CD14-positive monocyte (primary cell): ENCODE results near the gene TSPAN12. TPM values are rescaled to one million over a fixed set of nuclear protein-coding genes. Genes with fewer than 3 reads are reported as not detected.
A peak's percentile ranks its signal among the peaks of the same experiment; 100 is the strongest.

ENCODE experiments used
- DNase-seq, 3 donors: peaks; one replicate each; pipeline ENCODE4 v3.0.0-alpha.2; 2011 to 2022
- H2AFZ ChIP-seq: 2 replicates; pipeline ENCODE4 v1.6.0; 2012; ENCODE audit warnings: mild to moderate bottlenecking, low read depth, low read length, inconsistent platforms; ENCODE audit not compliant: insufficient read depth, poor library complexity, severe bottlenecking
- H3K27ac ChIP-seq, 2 donors: 1 replicate in 1 of 2; 2 replicates in 1 of 2; pipeline ENCODE4 v1.5.1; 2012 to 2013; ENCODE audit warnings: low read length in 2 of 2, control low read depth in 1 of 2, inconsistent platforms in 1 of 2, low read depth in 1 of 2, mild to moderate bottlenecking in 1 of 2
- H3K27me3 ChIP-seq, 2 donors: one replicate each; pipeline versions ENCODE4 v1.6.0 to v1.6.1; 2011 to 2013; ENCODE audit warnings: low read length in 2 of 2; ENCODE audit not compliant: control insufficient read depth in 2 of 2, insufficient read depth in 2 of 2
- H3K36me3 ChIP-seq, 2 donors: replicated peaks in 1 of 2; 1 replicate in 1 of 2; 2 replicates in 1 of 2; pipeline versions ENCODE4 v1.5.1 to v1.6.1; 2012 to 2013; ENCODE audit warnings: low read length in 2 of 2, control low read depth in 1 of 2, inconsistent platforms in 1 of 2, mild to moderate bottlenecking in 1 of 2; ENCODE audit not compliant: insufficient read depth in 2 of 2, control insufficient read depth in 1 of 2
- H3K4me1 ChIP-seq, 2 donors: 1 replicate in 1 of 2; 2 replicates in 1 of 2; pipeline versions ENCODE4 v1.5.1 to v1.6.1; 2012 to 2013; ENCODE audit warnings: low read length in 2 of 2, control low read depth in 1 of 2, inconsistent platforms in 1 of 2, mild to moderate bottlenecking in 1 of 2, moderate library complexity in 1 of 2; ENCODE audit not compliant: insufficient read depth in 2 of 2, control insufficient read depth in 1 of 2
- H3K4me2 ChIP-seq: replicated peaks from 2 replicates; pipeline ENCODE3; 2012; ENCODE audit warnings: low read length, moderate library complexity, mild to moderate bottlenecking; ENCODE audit not compliant: poor library complexity, severe bottlenecking; ENCODE audit errors: extremely low read depth
- H3K4me3 ChIP-seq, 3 experiments: fragments of 200-600 bp in 1 of 3; sonication (generic) in 1 of 3; replicated peaks in 1 of 3; 1 replicate in 2 of 3; 2 replicates in 1 of 3; pipeline ENCODE4 v1.5.1; 2011 to 2013; ENCODE audit warnings: low read length in 3 of 3, mild to moderate bottlenecking in 3 of 3, control low read depth in 2 of 3, low read depth in 2 of 3, inconsistent platforms in 1 of 3, moderate library complexity in 1 of 3
- H3K79me2 ChIP-seq: 2 replicates; pipeline ENCODE4 v1.6.0; 2012; ENCODE audit warnings: mild to moderate bottlenecking, control low read depth, inconsistent platforms, low read length, moderate library complexity; ENCODE audit not compliant: insufficient read depth
- H3K9ac ChIP-seq: 2 replicates; pipeline ENCODE4 v1.6.0; 2017; ENCODE audit warnings: low read length, mild to moderate bottlenecking; ENCODE audit not compliant: insufficient read depth, poor library complexity, severe bottlenecking
- H3K9me3 ChIP-seq, 2 donors: replicated peaks in 1 of 2; 1 replicate in 1 of 2; 2 replicates in 1 of 2; pipeline versions ENCODE4 v1.5.1 to v1.6.1; 2012 to 2013; ENCODE audit warnings: low read length in 2 of 2, control low read depth in 1 of 2; ENCODE audit not compliant: control insufficient read depth in 1 of 2, insufficient read depth in 1 of 2
- H4K20me1 ChIP-seq: 2 replicates; pipeline ENCODE4 v1.6.0; 2012; ENCODE audit warnings: mild to moderate bottlenecking, low read length, control low read depth, moderate library complexity; ENCODE audit not compliant: insufficient read depth
- H3K27ac Mint-ChIP-seq, 7 donors: one replicate each; pipeline ENCODE4 v1.8.0; 2020; ENCODE audit warnings: mild to moderate bottlenecking in 7 of 7, mixed read lengths in 7 of 7, moderate library complexity in 6 of 7, inconsistent platforms in 2 of 7
- H3K27me3 Mint-ChIP-seq, 3 donors: one replicate each; pipeline ENCODE4 v1.8.0; 2021 to 2022; ENCODE audit warnings: low read depth in 3 of 3, mild to moderate bottlenecking in 3 of 3, mixed read lengths in 3 of 3, moderate library complexity in 3 of 3, inconsistent platforms in 1 of 3
- H3K36me3 Mint-ChIP-seq, 2 donors: one replicate each; pipeline ENCODE4 v1.8.0; 2020; ENCODE audit warnings: mixed read lengths in 2 of 2, inconsistent platforms in 1 of 2, mild to moderate bottlenecking in 1 of 2
- H3K4me1 Mint-ChIP-seq: one replicate; pipeline ENCODE4 v1.8.0; 2020; ENCODE audit warnings: mild to moderate bottlenecking, mixed read lengths
- H3K4me3 Mint-ChIP-seq, 2 donors: one replicate each; pipeline ENCODE4 v1.8.0; 2020; ENCODE audit warnings: mild to moderate bottlenecking in 2 of 2, mixed read lengths in 2 of 2, moderate library complexity in 1 of 2
- H3K9me3 Mint-ChIP-seq, 7 donors: one replicate each; pipeline ENCODE4 v1.8.0; 2020 to 2022; ENCODE audit warnings: mixed read lengths in 7 of 7, mild to moderate bottlenecking in 6 of 7, moderate library complexity in 6 of 7, inconsistent platforms in 2 of 7
- WGBS: methylation state at CpG from one replicate; pipeline ENCODE4 v1.1.5; 2013; ENCODE audit warnings: missing lambda C conversion rate; ENCODE audit not compliant: insufficient coverage; 5-methylcytosine and 5-hydroxymethylcytosine counted together
- intact Hi-C, 2 donors: fragments of 100-400 bp; cut with micrococcal nuclease; formaldehyde crosslinking; loops; one replicate each; pipeline versions ENCODE4 v1.15.0 to v1.15.1; 2023
- polyA plus RNA-seq, 3 donors: library from polyadenylated mRNA; depleted of rRNA in 1 of 3; unstranded in 2 of 3; stranded (reverse) in 1 of 3; fragments of 300-500 nt in 2 of 3; fragments of >200 nt in 1 of 3; fragmentation: Illumina TruSeq in 2 of 3; gene quantifications; 1 replicate in 2 of 3; 2 replicates in 1 of 3; pipeline ENCODE4 v1.2.3, GENCODE V29; 2012 to 2021
- TF ChIP-seq, protein P1 (sequence below): fragments of 200-600 bp; IDR thresholded peaks from one replicate; pipeline ENCODE4 v1.8.0; 2022; ENCODE audit warnings: antibody characterized with exemption, mild to moderate bottlenecking

TSPAN12 gene
- polyA plus RNA-seq, 3 donors = not detected

DNA sequence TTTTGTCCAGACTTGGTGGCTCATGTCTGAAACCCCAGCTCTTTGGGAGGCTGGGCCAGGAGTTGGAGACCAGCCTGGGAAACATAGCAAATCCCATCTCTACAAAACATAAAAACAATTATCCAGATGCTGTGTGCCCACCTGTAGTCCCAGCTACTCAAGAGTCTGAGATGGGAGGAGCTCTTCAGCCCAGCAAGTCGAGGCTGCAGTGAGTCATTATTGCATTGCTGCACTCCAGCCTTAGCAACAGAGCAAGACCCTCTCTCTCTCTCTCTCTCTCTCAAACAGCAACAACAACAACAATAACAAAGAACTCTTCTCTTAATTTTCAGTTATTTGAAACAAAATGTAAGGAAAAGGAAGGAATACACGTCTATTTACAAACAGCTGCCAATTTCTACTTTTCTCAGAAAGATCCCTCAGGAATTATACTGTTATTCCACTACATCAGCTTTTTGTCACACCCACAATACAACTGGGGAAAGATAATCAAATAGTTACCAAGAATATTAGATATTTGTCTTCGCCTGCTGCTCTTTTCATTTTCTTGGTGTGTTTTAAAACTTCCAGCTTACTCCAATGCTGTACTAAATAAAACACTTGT, 5.1 kb upstream of the TSPAN12 start:
- no CpG with 5 or more reads among the region's 3 CpGs for WGBS

DNA sequence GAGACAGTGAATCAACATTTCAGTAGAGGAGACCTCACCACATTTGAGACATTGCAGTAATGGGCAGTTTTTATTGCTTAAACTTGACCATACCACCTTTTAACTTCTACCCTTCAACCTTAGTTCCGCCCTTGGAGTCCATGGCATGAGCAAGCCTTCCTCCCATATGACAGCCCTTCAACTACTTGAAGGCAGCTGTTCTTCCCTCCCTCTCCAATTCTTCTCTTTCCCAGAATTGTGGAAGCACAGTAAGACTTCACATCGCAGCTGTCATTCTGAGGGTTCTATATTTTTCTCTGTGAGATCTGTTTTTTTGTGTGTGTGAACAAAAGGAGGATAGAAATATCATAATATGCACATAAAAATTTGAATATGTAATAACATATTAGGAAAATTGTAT, 2.2 kb upstream of the TSPAN12 start:
- Histone ChIP-seq H3K9me3 (peaks cover 0 to 17% of the 10 kb centered on the region in 2 donors), H3K9ac (no peak overlapping the region), H4K20me1 (no peaks in the 10 kb centered on the region), H2AFZ (no peak overlapping the region), H3K36me3 (no peaks in the 10 kb centered on the region), H3K4me3 (no peak overlapping the region), H3K79me2 (no peaks in the 10 kb centered on the region), H3K27me3 (peaks cover 40 to 63% of the 10 kb centered on the region in 2 donors), H3K4me2 (no peak overlapping the region), H3K27ac (no peak overlapping the region), H3K4me1 (peaks cover 6 to 15% of the 10 kb centered on the region in 2 donors)
- H3K27ac Mint-ChIP-seq = no peak overlapping the region
- TF ChIP-seq, protein P1, sequence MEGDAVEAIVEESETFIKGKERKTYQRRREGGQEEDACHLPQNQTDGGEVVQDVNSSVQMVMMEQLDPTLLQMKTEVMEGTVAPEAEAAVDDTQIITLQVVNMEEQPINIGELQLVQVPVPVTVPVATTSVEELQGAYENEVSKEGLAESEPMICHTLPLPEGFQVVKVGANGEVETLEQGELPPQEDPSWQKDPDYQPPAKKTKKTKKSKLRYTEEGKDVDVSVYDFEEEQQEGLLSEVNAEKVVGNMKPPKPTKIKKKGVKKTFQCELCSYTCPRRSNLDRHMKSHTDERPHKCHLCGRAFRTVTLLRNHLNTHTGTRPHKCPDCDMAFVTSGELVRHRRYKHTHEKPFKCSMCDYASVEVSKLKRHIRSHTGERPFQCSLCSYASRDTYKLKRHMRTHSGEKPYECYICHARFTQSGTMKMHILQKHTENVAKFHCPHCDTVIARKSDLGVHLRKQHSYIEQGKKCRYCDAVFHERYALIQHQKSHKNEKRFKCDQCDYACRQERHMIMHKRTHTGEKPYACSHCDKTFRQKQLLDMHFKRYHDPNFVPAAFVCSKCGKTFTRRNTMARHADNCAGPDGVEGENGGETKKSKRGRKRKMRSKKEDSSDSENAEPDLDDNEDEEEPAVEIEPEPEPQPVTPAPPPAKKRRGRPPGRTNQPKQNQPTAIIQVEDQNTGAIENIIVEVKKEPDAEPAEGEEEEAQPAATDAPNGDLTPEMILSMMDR = no peak
- intact Hi-C loops = no loop called here
- H3K27me3 Mint-ChIP-seq = peaks cover 34 to 57% (median 51%) of the 10 kb centered on the region in 3 donors
- peaks cover 15% of the 10 kb centered on the region for H3K4me1 Mint-ChIP-seq
- peaks cover 0 to 19% (median 6%) of the 10 kb centered on the region in 7 donors for H3K9me3 Mint-ChIP-seq
- no peak for DNase-seq
- peak overlapping the region in 1 of 2 donors; percentile 23 for H3K4me3 Mint-ChIP-seq
- H3K36me3 Mint-ChIP-seq = peaks cover 4 to 11% of the 10 kb centered on the region in 2 donors
- 100% methylated on average over 1 of the region's 2 CpGs for WGBS

More for the DNA sequence above, 5.1 kb upstream of the TSPAN12 start:
- no peaks in the 10 kb centered on the region for H3K36me3 Mint-ChIP-seq
- TF ChIP-seq, protein P1 = no peak
- peaks cover 0 to 10% of the 10 kb centered on the region in 2 donors for H3K9me3 ChIP-seq
- no peak overlapping the region for H3K9ac ChIP-seq
- peak overlapping the region in 1 of 2 donors; percentile 58 for H3K4me3 Mint-ChIP-seq
- H3K4me2 ChIP-seq = no peak overlapping the region
- H3K27ac Mint-ChIP-seq = no peak overlapping the region
- H3K36me3 ChIP-seq = no peaks in the 10 kb centered on the region
- H3K9me3 Mint-ChIP-seq = peaks cover 0 to 5% (median under 1%) of the 10 kb centered on the region in 7 donors
- H3K4me3 ChIP-seq = no peak overlapping the region
- peaks cover 21 to 35% of the 10 kb centered on the region in 2 donors for H3K27me3 ChIP-seq
- H4K20me1 ChIP-seq = no peaks in the 10 kb centered on the region
- H3K27ac ChIP-seq = no peak overlapping the region
- no peaks in the 10 kb centered on the region for H3K79me2 ChIP-seq
- no peak overlapping the region for H2AFZ ChIP-seq
- H3K4me1 ChIP-seq = peaks cover 0 to 2% of the 10 kb centered on the region in 2 donors
- peaks cover 3% of the 10 kb centered on the region for H3K4me1 Mint-ChIP-seq
- no peak for DNase-seq
- intact Hi-C loops = no loop called here
- H3K27me3 Mint-ChIP-seq = peaks cover 15 to 33% (median 29%) of the 10 kb centered on the region in 3 donors
